A673 (cell line): ENCODE measurements around the gene KHDRBS1.
"Not testable (repeated sequence)": the region's sequence is repeated elsewhere in the genome, so short reads cannot be mapped to it uniquely, and the experiment has no call there.

Experiments
- EZH2 ChIP-seq: fragments of 200-600 bp; sonication (generic); IDR thresholded peaks from 2 replicates; pipeline ENCODE4 v1.6.1; 2017; ENCODE audit warnings: borderline replicate concordance, low read depth, mild to moderate bottlenecking, mixed read lengths, antibody characterized with exemption, low read length; ENCODE audit not compliant: poor library complexity, severe bottlenecking
- TF ChIP-seq, protein P1 (sequence below): fragments of 300-800, 200-600 bp; sonication (generic); conservative IDR thresholded peaks from 2 replicates; pipeline ENCODE4 v1.5.1; 2017; ENCODE audit warnings: low read depth, mild to moderate bottlenecking, antibody characterized with exemption, low read length, moderate library complexity, mixed read lengths

DNA sequence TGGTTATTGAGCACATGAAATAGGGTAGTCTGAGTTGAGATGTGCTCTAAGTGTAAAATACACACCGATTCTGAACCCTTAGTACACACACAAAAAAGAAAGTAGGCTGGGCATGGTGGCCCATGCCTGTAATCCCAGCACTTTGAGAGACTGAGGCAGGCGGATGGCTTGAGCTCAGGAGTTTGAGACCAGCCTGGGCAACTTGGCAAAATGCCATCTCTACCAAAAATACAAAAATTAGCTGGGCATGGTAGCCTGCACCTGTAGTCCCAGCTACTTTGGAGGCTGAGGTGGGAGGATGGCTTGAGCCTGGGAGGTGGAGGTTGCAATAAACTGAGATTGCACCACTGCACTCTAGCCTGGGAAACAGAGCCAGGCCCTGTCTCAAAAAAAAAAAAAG lies 72.7 kb downstream of the KHDRBS1 start:
- TF ChIP-seq, protein P1, sequence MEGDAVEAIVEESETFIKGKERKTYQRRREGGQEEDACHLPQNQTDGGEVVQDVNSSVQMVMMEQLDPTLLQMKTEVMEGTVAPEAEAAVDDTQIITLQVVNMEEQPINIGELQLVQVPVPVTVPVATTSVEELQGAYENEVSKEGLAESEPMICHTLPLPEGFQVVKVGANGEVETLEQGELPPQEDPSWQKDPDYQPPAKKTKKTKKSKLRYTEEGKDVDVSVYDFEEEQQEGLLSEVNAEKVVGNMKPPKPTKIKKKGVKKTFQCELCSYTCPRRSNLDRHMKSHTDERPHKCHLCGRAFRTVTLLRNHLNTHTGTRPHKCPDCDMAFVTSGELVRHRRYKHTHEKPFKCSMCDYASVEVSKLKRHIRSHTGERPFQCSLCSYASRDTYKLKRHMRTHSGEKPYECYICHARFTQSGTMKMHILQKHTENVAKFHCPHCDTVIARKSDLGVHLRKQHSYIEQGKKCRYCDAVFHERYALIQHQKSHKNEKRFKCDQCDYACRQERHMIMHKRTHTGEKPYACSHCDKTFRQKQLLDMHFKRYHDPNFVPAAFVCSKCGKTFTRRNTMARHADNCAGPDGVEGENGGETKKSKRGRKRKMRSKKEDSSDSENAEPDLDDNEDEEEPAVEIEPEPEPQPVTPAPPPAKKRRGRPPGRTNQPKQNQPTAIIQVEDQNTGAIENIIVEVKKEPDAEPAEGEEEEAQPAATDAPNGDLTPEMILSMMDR = not testable (repeated sequence)
- not testable (repeated sequence) for TF ChIP-seq EZH2
